DND-41 (cell line): ENCODE measurements around the gene SH2D1B.

Experiments used
- ATAC-seq: fragments of 200-7000 bp; cut with Tn5 transposase; 3 replicates; pipeline ENCODE4 v1.9.1; 2021; ENCODE audit warnings: low read depth; ENCODE audit not compliant: insufficient read depth
- DNase-seq: peaks from one replicate; pipeline ENCODE4 v3.0.0-alpha.2; 2020
- H2AFZ ChIP-seq: 2 replicates; pipeline ENCODE4 v1.6.0; 2012; ENCODE audit warnings: low read depth, low read length
- H3K27ac ChIP-seq: 2 replicates; pipeline ENCODE4 v1.5.1; 2012; ENCODE audit warnings: low read length, inconsistent platforms
- H3K27me3 ChIP-seq: fragments of 200-600 bp; sonication (generic); 2 replicates; pipeline ENCODE4 v1.6.0; 2012; ENCODE audit warnings: low read length, mild to moderate bottlenecking, inconsistent platforms; ENCODE audit not compliant: insufficient read depth, poor library complexity
- H3K36me3 ChIP-seq: 2 replicates; pipeline ENCODE4 v1.5.1; 2012; ENCODE audit warnings: low read length, inconsistent platforms; ENCODE audit not compliant: insufficient read depth
- H3K4me1 ChIP-seq: 2 replicates; pipeline ENCODE4 v1.5.1; 2012; ENCODE audit warnings: mild to moderate bottlenecking, low read length; ENCODE audit not compliant: insufficient read depth
- H3K4me2 ChIP-seq: 2 replicates; pipeline ENCODE4 v1.6.0; 2012; ENCODE audit warnings: mild to moderate bottlenecking, moderate library complexity, low read length, inconsistent platforms; ENCODE audit not compliant: insufficient read depth
- H3K4me3 ChIP-seq, 2 experiments: fragments of 200-600 bp in 1 of 2; shearing (Covaris generic) in 1 of 2; 2 replicates each; pipeline ENCODE4 v1.5.1; 2012 to 2016; ENCODE audit warnings: inconsistent platforms in 2 of 2, low read length in 2 of 2, mild to moderate bottlenecking in 2 of 2, low read depth in 1 of 2, moderate library complexity in 1 of 2
- H3K79me2 ChIP-seq: 2 replicates; pipeline ENCODE4 v1.6.0; 2012; ENCODE audit warnings: low read length, inconsistent platforms; ENCODE audit not compliant: insufficient read depth
- H3K9ac ChIP-seq: 2 replicates; pipeline ENCODE4 v1.6.0; 2012; ENCODE audit warnings: low read depth, mild to moderate bottlenecking, inconsistent platforms, low read length, moderate library complexity
- H3K9me3 ChIP-seq: 2 replicates; pipeline ENCODE4 v1.5.1; 2012; ENCODE audit warnings: low read length, moderate library complexity, mild to moderate bottlenecking, inconsistent platforms; ENCODE audit not compliant: insufficient read depth, severe bottlenecking
- H4K20me1 ChIP-seq: 2 replicates; pipeline ENCODE4 v1.6.0; 2012; ENCODE audit warnings: low read length; ENCODE audit not compliant: insufficient read depth
- EZH2 ChIP-seq: IDR thresholded peaks from 3 replicates; pipeline ENCODE4 v1.6.1; 2012; ENCODE audit warnings: borderline replicate concordance, low read depth, mild to moderate bottlenecking, moderate library complexity, low read length, inconsistent platforms; ENCODE audit not compliant: severe bottlenecking
- TF ChIP-seq, protein P1 (sequence below): IDR thresholded peaks from 2 replicates; pipeline ENCODE4 v1.5.1; 2012; ENCODE audit warnings: borderline replicate concordance, low read length, moderate library complexity, mild to moderate bottlenecking; ENCODE audit not compliant: poor library complexity, severe bottlenecking; ENCODE audit errors: extremely low read depth

The SH2D1B gene

DNA sequence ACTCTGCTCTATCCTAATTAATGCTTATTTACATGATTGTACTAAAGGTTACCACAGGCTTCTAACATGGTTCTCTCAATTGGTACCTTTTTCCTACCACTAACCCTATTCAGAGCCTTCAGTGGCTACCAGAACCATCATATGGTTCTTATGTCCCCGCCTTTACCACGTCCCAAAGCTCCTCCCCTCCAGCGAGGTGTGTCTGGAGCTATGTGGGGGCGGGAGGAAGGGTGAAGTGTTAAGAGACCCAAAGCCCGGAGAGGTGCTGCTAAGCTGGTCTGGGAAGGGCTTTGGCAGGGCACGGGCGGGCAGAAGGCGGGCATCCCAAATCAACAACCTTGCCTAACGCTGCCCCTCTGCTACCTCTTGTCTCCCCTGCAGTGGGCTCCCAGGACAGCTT is 45.3 kb downstream of the SH2D1B start:
- H3K9ac ChIP-seq = no peak overlapping the region
- DNase-seq (no peak), ATAC-seq (no peak)
- H3K9me3 ChIP-seq = no peaks in the 10 kb centered on the region
- no peak overlapping the region for H3K4me2 ChIP-seq
- H4K20me1 ChIP-seq = no peaks in the 10 kb centered on the region; the same call in 1 of the 2 replicates
- H3K4me3 ChIP-seq = no peak overlapping the region
- TF ChIP-seq, protein P1, sequence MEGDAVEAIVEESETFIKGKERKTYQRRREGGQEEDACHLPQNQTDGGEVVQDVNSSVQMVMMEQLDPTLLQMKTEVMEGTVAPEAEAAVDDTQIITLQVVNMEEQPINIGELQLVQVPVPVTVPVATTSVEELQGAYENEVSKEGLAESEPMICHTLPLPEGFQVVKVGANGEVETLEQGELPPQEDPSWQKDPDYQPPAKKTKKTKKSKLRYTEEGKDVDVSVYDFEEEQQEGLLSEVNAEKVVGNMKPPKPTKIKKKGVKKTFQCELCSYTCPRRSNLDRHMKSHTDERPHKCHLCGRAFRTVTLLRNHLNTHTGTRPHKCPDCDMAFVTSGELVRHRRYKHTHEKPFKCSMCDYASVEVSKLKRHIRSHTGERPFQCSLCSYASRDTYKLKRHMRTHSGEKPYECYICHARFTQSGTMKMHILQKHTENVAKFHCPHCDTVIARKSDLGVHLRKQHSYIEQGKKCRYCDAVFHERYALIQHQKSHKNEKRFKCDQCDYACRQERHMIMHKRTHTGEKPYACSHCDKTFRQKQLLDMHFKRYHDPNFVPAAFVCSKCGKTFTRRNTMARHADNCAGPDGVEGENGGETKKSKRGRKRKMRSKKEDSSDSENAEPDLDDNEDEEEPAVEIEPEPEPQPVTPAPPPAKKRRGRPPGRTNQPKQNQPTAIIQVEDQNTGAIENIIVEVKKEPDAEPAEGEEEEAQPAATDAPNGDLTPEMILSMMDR = no peak
- TF ChIP-seq EZH2 = no peak
- no peaks in the 10 kb centered on the region for H3K27me3 ChIP-seq
- H3K79me2 ChIP-seq = no peaks in the 10 kb centered on the region
- no peak overlapping the region for H2AFZ ChIP-seq
- H3K4me1 ChIP-seq = no peaks in the 10 kb centered on the region
- no peak overlapping the region for H3K27ac ChIP-seq
- no peaks in the 10 kb centered on the region for H3K36me3 ChIP-seq

DNA sequence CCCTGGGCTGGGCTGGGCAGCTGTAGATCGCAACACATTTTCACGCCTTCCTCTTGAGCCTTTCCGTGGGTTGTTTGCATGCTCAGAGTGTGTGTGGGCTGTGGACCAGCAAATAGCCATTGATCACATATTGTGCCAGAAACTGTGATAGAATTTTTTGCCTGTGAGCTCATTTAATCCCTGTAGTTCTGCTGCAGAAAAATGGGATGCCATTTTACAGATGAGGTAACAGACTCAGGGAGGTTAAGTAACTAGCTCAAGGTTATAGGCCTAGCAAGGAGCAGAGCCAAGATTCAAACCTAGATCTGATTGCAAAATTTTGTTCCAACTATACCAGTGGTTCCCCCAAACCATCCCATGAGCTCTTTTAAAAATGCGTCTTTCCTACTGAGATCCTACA is 45.8 kb downstream of the SH2D1B start:
- Histone ChIP-seq H3K27me3 (no peaks in the 10 kb centered on the region), H3K36me3 (no peaks in the 10 kb centered on the region), H4K20me1 (no peaks in the 10 kb centered on the region; the same call in 1 of the 2 replicates), H3K4me3 (no peak overlapping the region), H2AFZ (no peak overlapping the region), H3K9me3 (no peaks in the 10 kb centered on the region), H3K79me2 (no peaks in the 10 kb centered on the region), H3K4me2 (no peak overlapping the region), H3K4me1 (no peaks in the 10 kb centered on the region), H3K27ac (no peak overlapping the region), H3K9ac (no peak overlapping the region)
- ATAC-seq (no peak), DNase-seq (no peak)
- TF ChIP-seq EZH2 = no peak
- TF ChIP-seq, protein P1 = no peak

DNA sequence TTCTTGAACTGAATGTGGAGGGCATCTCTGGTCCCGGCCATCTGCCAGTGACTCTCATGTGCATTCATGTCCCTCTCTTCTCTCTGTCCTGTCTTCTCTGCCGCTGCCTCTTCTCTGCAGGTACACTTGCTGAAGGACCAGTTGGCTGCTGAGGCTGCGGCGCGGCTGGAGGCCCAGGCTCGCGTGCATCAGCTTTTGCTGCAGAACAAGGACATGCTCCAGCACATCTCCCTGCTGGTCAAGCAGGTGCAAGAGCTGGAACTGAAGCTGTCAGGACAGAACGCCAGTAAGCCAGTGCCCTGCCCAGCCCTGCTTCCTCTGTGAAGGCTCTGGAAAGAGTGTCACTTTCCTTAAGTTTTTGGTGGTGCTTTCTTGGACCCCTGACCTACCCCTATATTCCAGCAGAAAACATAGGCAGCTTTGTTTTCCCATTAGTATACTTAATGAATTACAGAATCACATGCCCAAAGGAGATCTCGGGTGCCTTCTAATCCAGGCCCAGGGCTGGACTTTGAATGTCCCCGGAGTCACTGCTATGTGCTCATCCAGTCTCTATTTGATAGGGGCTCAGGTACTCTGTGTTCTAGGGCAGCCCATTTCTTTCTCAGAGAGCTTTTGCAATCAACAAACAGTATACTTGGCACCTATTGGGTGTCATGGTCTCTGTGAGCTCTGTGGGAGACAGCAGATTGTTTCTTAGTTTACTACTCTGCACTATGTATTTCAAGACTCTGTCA is 46.5 kb downstream of the SH2D1B start:
- no peaks in the 10 kb centered on the region for H3K36me3 ChIP-seq
- no peaks in the 10 kb centered on the region for H3K27me3 ChIP-seq
- DNase-seq = no peak

More for the DNA sequence above, 46.5 kb downstream of the SH2D1B start:
- Histone ChIP-seq H3K27ac (no peak overlapping the region), H3K9me3 (no peaks in the 10 kb centered on the region), H3K79me2 (no peaks in the 10 kb centered on the region), H3K9ac (no peak overlapping the region), H3K4me3 (no peak overlapping the region), H3K4me1 (no peaks in the 10 kb centered on the region), H3K4me2 (no peak overlapping the region), H2AFZ (no peak overlapping the region), H4K20me1 (no peaks in the 10 kb centered on the region; the same call in 1 of the 2 replicates)
- no peak for TF ChIP-seq EZH2
- TF ChIP-seq, protein P1 = no peak
- ATAC-seq = no peak
